OCI-LY3 (cell line): ENCODE data around the gene ZSCAN2.
"Not testable (repeated sequence)": the region's sequence is repeated elsewhere in the genome, so short reads cannot be mapped to it uniquely, and the experiment has no call there.

ENCODE experiments used
- EZH2phosphoT487 ChIP-seq: fragments of 200-600 bp; shearing (Covaris generic); IDR thresholded peaks from 2 replicates; pipeline ENCODE4 v1.6.1; 2018; ENCODE audit warnings: antibody characterized with exemption, mixed run types, low read depth
- TF ChIP-seq, protein P1 (sequence below): fragments of 200-600, 300-600 bp; sonication (generic); IDR thresholded peaks from 2 replicates; pipeline ENCODE4 v1.5.1; 2014; ENCODE audit warnings: antibody characterized with exemption, low read length, low read depth

GRCh38 chr15:84551624-84552023 is 49.2 kb upstream of the ZSCAN2 start:
- TF ChIP-seq, protein P1, sequence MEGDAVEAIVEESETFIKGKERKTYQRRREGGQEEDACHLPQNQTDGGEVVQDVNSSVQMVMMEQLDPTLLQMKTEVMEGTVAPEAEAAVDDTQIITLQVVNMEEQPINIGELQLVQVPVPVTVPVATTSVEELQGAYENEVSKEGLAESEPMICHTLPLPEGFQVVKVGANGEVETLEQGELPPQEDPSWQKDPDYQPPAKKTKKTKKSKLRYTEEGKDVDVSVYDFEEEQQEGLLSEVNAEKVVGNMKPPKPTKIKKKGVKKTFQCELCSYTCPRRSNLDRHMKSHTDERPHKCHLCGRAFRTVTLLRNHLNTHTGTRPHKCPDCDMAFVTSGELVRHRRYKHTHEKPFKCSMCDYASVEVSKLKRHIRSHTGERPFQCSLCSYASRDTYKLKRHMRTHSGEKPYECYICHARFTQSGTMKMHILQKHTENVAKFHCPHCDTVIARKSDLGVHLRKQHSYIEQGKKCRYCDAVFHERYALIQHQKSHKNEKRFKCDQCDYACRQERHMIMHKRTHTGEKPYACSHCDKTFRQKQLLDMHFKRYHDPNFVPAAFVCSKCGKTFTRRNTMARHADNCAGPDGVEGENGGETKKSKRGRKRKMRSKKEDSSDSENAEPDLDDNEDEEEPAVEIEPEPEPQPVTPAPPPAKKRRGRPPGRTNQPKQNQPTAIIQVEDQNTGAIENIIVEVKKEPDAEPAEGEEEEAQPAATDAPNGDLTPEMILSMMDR = not testable (repeated sequence)
- TF ChIP-seq EZH2phosphoT487 = not testable (repeated sequence)
